Body of pancreas (tissue), 4 donors: ENCODE data around the gene PRRG3. TPM values are rescaled to one million over a fixed set of nuclear protein-coding genes. Genes with fewer than 3 reads are reported as not detected.

Experiments
- ATAC-seq: fragments of 150-250 bp; one replicate; pipeline ENCODE4 v1.9.1; 2016
- DNase-seq, 4 donors: peaks; one replicate each; pipeline ENCODE4 v3.0.0-alpha.2; 2019
- H3K27ac ChIP-seq, 4 donors: fragments of 200-600 bp; sonication (generic); 1 replicate in 3 of 4; 2 replicates in 1 of 4; pipeline versions ENCODE4 v1.5.1 to v1.6.1; 2016 to 2019; ENCODE audit warnings: mild to moderate bottlenecking in 1 of 4, mixed read lengths in 1 of 4, moderate library complexity in 1 of 4
- H3K27me3 ChIP-seq, 2 donors: fragments of 200-600 bp; sonication (generic); one replicate each; pipeline ENCODE4 v1.6.0; 2016; ENCODE audit warnings: mild to moderate bottlenecking in 1 of 2
- H3K36me3 ChIP-seq, 2 donors: fragments of 200-600 bp; sonication (generic); replicated peaks in 1 of 2; 2 replicates each; pipeline ENCODE4 v1.5.1; 2016; ENCODE audit warnings: low read depth in 2 of 2; ENCODE audit not compliant: insufficient read depth in 1 of 2
- H3K4me1 ChIP-seq: fragments of 200-600 bp; sonication (generic); one replicate; pipeline ENCODE4 v1.6.0; 2016
- H3K4me3 ChIP-seq, 2 donors: fragments of 200-600 bp; sonication (generic); 1 replicate in 1 of 2; 2 replicates in 1 of 2; pipeline ENCODE4 v1.5.1; 2016 to 2019
- H3K9me3 ChIP-seq, 3 donors: fragments of 200-600 bp; sonication (generic); 1 replicate in 2 of 3; 2 replicates in 1 of 3; pipeline ENCODE4 v1.5.1; 2016
- POLR2A ChIP-seq, 3 donors: fragments of 450-650 bp; IDR thresholded peaks; one replicate each; pipeline ENCODE4 v1.6.1; 2016; ENCODE audit warnings: antibody characterized with exemption in 3 of 3, mild to moderate bottlenecking in 2 of 3
- WGBS, 2 donors: methylation state at CpG; one replicate each; pipeline ENCODE4 v1.1.5; 2017; 5-methylcytosine and 5-hydroxymethylcytosine counted together
- intact Hi-C: fragments of 100-400 bp; cut with DNase I; formaldehyde crosslinking; loops from one replicate; pipeline ENCODE4 v1.15.1; 2023
- total RNA-seq, 2 donors: library from RNA; depleted of rRNA; stranded (reverse); fragments of >200 nt; gene quantifications; one replicate each; pipeline ENCODE4 v1.1.0, GENCODE V29; 2016
- TF ChIP-seq, protein P1 (sequence below), 7 experiments: fragments of 450-650 bp in 4 of 7; fragments of 200-600 bp in 3 of 7; sonication (generic) in 3 of 7; IDR thresholded peaks; one replicate each; pipeline ENCODE4 v1.5.1; 2016 to 2019; ENCODE audit warnings: antibody characterized with exemption in 7 of 7

The PRRG3 gene
- total RNA-seq, 2 donors from 2014 or later = 0.33 to 1.0 TPM

GRCh38 chrX:151703487-151703886, 8.2 kb downstream of the PRRG3 start:
- H3K4me1 ChIP-seq = no peaks in the 10 kb centered on the region
- peak; percentile 17 to 52 (median 38) for DNase-seq
- H3K27me3 ChIP-seq = no peaks in the 10 kb centered on the region
- no peak overlapping the region for H3K4me3 ChIP-seq
- no peak for ATAC-seq
- TF ChIP-seq POLR2A (IDR thresholded peaks at IDR 0.05) = no peak
- TF ChIP-seq, protein P1, sequence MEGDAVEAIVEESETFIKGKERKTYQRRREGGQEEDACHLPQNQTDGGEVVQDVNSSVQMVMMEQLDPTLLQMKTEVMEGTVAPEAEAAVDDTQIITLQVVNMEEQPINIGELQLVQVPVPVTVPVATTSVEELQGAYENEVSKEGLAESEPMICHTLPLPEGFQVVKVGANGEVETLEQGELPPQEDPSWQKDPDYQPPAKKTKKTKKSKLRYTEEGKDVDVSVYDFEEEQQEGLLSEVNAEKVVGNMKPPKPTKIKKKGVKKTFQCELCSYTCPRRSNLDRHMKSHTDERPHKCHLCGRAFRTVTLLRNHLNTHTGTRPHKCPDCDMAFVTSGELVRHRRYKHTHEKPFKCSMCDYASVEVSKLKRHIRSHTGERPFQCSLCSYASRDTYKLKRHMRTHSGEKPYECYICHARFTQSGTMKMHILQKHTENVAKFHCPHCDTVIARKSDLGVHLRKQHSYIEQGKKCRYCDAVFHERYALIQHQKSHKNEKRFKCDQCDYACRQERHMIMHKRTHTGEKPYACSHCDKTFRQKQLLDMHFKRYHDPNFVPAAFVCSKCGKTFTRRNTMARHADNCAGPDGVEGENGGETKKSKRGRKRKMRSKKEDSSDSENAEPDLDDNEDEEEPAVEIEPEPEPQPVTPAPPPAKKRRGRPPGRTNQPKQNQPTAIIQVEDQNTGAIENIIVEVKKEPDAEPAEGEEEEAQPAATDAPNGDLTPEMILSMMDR (IDR thresholded peaks at IDR 0.05) = no peak
- H3K27ac ChIP-seq = no peak overlapping the region
- H3K9me3 ChIP-seq = no peaks in the 10 kb centered on the region
- no peaks in the 10 kb centered on the region for H3K36me3 ChIP-seq
- intact Hi-C loops = no loop called here
- 0 to 22% methylated on average over 1 to 3 of the region's 7 CpGs for WGBS, 2 donors

GRCh38 chrX:151704041-151704663, 8.9 kb downstream of the PRRG3 start:
- no peak overlapping the region for H3K4me3 ChIP-seq

DNA sequence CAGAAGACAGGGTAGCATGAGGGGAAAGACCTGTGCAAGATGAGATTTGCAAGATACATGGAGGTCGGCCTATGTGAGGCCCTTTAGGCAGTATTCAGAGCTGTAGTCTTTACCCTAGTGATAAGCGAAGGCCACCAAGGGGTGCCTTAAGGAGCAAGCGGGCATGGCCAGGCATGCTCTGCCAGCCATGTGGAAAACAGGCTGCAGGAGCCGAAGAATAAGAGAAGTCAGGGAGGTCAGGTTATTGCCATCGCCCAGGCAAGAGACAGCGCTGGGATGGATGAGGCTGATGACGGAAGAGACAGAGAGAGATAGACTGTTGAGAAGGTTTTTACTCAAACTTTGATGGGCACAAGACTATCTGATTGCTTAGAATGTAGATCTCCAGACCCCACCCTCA, 13.6 kb downstream of the PRRG3 start:
- 85 to 87% methylated on average over 6 to 7 of the region's 7 CpGs for WGBS, 2 donors
- intact Hi-C loops = no loop called here
- Histone ChIP-seq H3K27ac (no peak overlapping the region), H3K27me3 (no peaks in the 10 kb centered on the region), H3K36me3 (no peaks in the 10 kb centered on the region), H3K4me3 (no peak overlapping the region), H3K9me3 (no peaks in the 10 kb centered on the region), H3K4me1 (no peaks in the 10 kb centered on the region)
- DNase-seq = no peak
- ATAC-seq = no peak
- no peak for TF ChIP-seq POLR2A (IDR thresholded peaks at IDR 0.05)
- TF ChIP-seq, protein P1 (IDR thresholded peaks at IDR 0.05) = no peak

More at GRCh38 chrX:151704041-151704663, 8.9 kb downstream of the PRRG3 start:
- Histone ChIP-seq H3K27me3 (no peaks in the 10 kb centered on the region), H3K4me1 (no peaks in the 10 kb centered on the region), H3K27ac (no peak overlapping the region), H3K36me3 (no peaks in the 10 kb centered on the region), H3K9me3 (no peaks in the 10 kb centered on the region)
- 31 to 47% methylated on average over 10 to 13 of the region's 13 CpGs for WGBS, 2 donors
- TF ChIP-seq, protein P1 (IDR thresholded peaks at IDR 0.05) = no peak
- no peak for TF ChIP-seq POLR2A (IDR thresholded peaks at IDR 0.05)
- no peak for DNase-seq
- no peak for ATAC-seq
- intact Hi-C loops = no loop called here

GRCh38 chrX:151710457-151710856, 15.2 kb downstream of the PRRG3 start:
- intact Hi-C loops = no loop called here
- no peak for ATAC-seq
- no peaks in the 10 kb centered on the region for H3K4me1 ChIP-seq
- WGBS, 2 donors = 45 to 47% methylated on average over 2 of the region's 2 CpGs
- no peak for DNase-seq
- H3K27ac ChIP-seq = no peak overlapping the region
- H3K27me3 ChIP-seq = no peaks in the 10 kb centered on the region
- no peaks in the 10 kb centered on the region for H3K9me3 ChIP-seq
- TF ChIP-seq, protein P1 (IDR thresholded peaks at IDR 0.05) = no peak
- TF ChIP-seq POLR2A (IDR thresholded peaks at IDR 0.05) = no peak
- H3K4me3 ChIP-seq = no peak overlapping the region
- no peaks in the 10 kb centered on the region for H3K36me3 ChIP-seq

DNA sequence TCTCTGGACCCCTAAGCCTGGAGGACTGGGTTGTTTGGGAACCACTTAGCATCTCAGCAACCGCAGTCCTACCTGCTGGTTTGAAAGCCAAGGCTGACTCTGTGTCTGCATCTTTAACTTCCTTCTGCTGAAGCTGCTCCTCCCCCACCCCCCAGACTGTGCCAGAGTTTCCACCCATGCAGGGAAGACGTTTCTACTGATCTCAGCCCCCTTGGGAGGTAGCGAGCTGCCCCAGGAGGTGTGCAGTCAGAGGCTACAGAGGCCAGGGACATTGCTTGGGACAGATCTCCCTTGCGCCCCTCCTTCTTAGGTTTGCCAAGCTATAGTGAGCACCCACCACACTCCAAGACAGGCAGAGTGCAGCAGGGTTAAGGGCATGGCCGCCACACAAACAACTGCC, 15.9 kb downstream of the PRRG3 start:
- Histone ChIP-seq H3K4me1 (no peaks in the 10 kb centered on the region), H3K27ac (no peak overlapping the region), H3K4me3 (no peak overlapping the region), H3K9me3 (no peaks in the 10 kb centered on the region), H3K27me3 (no peaks in the 10 kb centered on the region), H3K36me3 (no peaks in the 10 kb centered on the region)
- no peak for DNase-seq
- ATAC-seq = no peak
- intact Hi-C loops = no loop called here
- 10% methylated on average over 2 of the region's 5 CpGs; no CpG with 5 or more reads in 1 of the 2 donors for WGBS, 2 donors
- TF ChIP-seq POLR2A (IDR thresholded peaks at IDR 0.05) = no peak
- TF ChIP-seq, protein P1 (IDR thresholded peaks at IDR 0.05) = no peak
